ENCODE results near the gene CARD19.

CARD19 gene

DNA sequence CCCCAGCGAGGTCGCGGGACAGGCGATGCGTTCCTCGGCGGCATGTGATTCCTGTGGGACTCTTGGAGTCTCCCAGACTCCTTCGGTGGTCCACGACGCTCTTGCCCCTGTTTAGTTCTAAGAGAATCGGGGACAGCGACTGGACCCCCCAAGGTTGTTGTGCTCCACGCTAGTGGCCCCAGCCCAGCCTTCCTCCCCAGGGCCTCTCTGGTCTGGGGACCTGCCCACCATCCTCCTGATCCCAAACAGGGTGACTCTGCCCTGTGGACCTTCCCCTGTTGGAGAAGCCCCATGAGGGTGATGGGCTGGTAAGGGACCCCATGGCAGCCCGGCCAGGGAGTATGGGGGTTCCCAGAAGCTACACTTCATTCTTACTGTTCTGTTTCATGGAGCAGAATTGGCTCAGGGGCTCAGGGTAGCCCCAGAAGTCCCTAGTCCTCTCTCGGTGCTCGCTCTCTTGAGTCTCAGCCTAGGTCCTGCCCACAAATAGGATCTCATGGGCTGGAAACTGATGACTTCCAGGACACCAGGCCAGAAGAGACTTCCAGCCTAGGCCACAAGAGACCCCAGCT lies 880 bp downstream of the CARD19 start:
- no peak for TF ChIP-seq EGR1 (IDR thresholded peaks at IDR 0.05)
- TF ChIP-seq, protein P1, sequence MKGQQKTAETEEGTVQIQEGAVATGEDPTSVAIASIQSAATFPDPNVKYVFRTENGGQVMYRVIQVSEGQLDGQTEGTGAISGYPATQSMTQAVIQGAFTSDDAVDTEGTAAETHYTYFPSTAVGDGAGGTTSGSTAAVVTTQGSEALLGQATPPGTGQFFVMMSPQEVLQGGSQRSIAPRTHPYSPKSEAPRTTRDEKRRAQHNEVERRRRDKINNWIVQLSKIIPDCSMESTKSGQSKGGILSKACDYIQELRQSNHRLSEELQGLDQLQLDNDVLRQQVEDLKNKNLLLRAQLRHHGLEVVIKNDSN (IDR thresholded peaks at IDR 0.05) = no peak
- TF ChIP-seq, protein P2, sequence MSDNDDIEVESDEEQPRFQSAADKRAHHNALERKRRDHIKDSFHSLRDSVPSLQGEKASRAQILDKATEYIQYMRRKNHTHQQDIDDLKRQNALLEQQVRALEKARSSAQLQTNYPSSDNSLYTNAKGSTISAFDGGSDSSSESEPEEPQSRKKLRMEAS (IDR thresholded peaks at IDR 0.05) = no peak

DNA sequence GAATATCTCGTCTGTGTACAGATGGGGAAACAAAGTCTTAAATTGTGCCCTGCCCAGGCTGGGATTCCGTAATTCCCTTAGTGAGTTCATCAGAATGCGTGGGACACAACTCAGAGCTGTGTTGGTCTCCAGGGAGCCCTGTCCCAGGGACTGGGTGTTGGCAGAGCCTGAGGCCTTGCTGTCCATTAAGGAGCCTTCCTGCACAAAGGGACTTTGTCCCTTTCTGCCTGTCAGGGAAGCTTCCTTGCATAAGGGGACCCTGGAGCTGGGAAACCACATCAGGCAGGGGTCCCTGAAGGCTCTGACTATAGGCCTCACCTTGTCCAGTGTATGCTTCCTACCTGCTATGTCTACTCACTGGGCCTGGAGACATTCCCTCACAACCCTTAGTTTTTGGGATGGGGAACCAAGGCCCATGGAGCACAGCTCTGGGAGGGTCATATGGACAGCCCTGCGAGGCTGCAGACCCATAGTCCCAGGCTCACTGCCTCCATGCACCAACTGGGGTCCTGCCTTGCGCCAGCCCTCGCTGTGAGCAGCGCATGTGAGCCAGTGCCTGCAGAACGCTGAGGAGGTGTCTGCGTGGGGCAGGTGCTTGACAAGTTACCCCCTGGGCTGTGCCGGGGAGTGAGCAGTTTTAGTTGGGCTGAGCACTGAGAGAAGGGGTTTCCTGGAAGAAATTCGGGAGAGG lies 1.6 kb downstream of the CARD19 start:
- TF ChIP-seq, protein P3, sequence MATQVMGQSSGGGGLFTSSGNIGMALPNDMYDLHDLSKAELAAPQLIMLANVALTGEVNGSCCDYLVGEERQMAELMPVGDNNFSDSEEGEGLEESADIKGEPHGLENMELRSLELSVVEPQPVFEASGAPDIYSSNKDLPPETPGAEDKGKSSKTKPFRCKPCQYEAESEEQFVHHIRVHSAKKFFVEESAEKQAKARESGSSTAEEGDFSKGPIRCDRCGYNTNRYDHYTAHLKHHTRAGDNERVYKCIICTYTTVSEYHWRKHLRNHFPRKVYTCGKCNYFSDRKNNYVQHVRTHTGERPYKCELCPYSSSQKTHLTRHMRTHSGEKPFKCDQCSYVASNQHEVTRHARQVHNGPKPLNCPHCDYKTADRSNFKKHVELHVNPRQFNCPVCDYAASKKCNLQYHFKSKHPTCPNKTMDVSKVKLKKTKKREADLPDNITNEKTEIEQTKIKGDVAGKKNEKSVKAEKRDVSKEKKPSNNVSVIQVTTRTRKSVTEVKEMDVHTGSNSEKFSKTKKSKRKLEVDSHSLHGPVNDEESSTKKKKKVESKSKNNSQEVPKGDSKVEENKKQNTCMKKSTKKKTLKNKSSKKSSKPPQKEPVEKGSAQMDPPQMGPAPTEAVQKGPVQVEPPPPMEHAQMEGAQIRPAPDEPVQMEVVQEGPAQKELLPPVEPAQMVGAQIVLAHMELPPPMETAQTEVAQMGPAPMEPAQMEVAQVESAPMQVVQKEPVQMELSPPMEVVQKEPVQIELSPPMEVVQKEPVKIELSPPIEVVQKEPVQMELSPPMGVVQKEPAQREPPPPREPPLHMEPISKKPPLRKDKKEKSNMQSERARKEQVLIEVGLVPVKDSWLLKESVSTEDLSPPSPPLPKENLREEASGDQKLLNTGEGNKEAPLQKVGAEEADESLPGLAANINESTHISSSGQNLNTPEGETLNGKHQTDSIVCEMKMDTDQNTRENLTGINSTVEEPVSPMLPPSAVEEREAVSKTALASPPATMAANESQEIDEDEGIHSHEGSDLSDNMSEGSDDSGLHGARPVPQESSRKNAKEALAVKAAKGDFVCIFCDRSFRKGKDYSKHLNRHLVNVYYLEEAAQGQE (IDR thresholded peaks at IDR 0.05; ENCODE audit: low read depth) = no peak

DNA sequence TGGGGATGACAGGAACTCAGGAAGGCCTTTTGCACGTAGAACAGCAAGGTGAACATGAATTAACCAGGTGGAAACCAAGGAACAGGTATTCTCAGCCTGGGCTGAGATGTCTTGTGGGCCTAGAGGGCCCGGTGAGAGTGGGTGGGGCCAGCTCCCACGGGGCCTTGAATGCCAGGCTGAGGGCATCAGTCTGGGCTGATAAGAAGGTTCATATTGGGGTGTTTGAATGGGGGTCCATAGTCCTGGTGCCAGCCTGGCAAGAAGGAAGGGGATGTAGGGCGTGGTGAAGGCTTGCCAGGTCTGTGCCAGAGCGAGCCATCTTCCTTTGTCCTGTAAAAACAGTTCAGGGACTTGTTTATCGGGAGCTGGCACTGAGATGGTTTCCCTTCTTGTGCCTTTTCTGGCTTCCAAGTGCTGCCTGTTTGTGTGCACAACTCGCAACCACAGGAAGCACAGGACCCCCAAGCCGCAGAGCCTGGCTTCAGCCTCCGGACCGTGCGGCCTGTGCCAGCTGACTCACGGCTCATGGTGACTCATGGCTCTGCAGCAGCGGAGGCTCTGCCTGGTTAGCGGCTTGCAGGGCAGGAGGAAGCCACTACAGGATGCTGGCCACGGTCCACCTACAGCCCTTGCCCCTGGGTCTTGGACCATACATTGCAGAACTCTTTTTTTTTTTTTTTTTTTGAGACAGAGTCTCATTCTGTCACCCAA lies 2.4 kb downstream of the CARD19 start:
- TF ChIP-seq EP300 (IDR thresholded peaks at IDR 0.05; ENCODE audit: borderline replicate concordance) (no peak), ZBTB7A (IDR thresholded peaks at IDR 0.05; ENCODE audit: low read depth) (peak; percentile 40; the same call in 1 of the 2 replicates), NFIC (IDR thresholded peaks at IDR 0.05) (peak; percentile 62), TEAD4 (IDR thresholded peaks at IDR 0.05) (no peak), TCF12 (IDR thresholded peaks at IDR 0.05; ENCODE audit: low read depth) (peak; percentile 38; the same call in 1 of the 2 replicates), CREB1 (IDR thresholded peaks at IDR 0.05; ENCODE audit: low read depth) (no peak), TAF1 (IDR thresholded peaks at IDR 0.05; ENCODE audit: low read depth) (no peak), RAD21 (IDR thresholded peaks at IDR 0.05; ENCODE audit: low read depth) (0 out of 2 replicates have a peak, but pooled peaks have one; percentile 3), EGR1 (IDR thresholded peaks at IDR 0.05) (no peak)
- TF ChIP-seq, protein P2 (IDR thresholded peaks at IDR 0.05) = no peak

DNA sequence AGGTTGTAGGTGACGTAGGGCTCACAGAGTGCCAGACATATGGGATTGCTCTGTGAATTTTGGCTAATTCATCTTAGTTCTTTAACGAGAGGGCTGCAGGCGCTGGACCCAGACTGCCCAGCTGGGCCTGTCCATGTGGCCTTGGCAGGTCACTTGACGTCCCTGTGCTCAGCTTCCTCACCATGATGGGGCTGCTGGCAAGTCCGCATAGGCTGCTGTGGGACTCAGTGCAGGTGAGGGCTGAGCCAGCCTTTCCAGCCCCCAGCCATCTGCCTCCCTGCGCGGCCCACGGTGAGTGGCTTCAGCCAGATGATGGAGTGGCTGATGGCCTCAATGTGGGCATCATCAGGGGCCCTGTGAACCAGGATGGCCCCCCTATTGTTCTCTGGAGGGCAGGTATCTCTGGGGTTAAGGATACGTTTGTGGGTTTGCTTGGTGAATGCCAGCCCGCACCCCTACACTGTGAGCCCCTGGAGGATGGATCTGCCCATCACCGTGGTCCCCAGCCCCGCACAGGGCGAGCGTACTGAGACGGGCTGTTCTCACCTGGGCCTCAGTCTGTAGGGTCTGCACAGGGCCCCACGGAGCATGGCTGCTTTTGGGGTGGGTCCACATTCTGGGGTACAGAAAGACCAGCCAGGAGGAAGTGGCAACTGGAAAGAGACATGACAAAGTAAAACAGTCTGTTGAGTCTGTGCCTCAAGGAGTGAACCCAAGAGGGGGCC lies 3.7 kb downstream of the CARD19 start:
- TF ChIP-seq TEAD4 (IDR thresholded peaks at IDR 0.05) (no peak), CEBPB (IDR thresholded peaks at IDR 0.05) (no peak), RAD21 (IDR thresholded peaks at IDR 0.05; ENCODE audit: low read depth) (no peak), FOXM1 (IDR thresholded peaks at IDR 0.05; ENCODE audit: borderline replicate concordance, low read depth) (no peak), TAF1 (IDR thresholded peaks at IDR 0.05; ENCODE audit: low read depth) (no peak), NFIC (IDR thresholded peaks at IDR 0.05) (no peak), EP300 (IDR thresholded peaks at IDR 0.05; ENCODE audit: borderline replicate concordance) (no peak), YY1 (IDR thresholded peaks at IDR 0.05; ENCODE audit: low read depth) (no peak), TCF12 (IDR thresholded peaks at IDR 0.05; ENCODE audit: low read depth) (no peak), ZBTB7A (IDR thresholded peaks at IDR 0.05; ENCODE audit: low read depth) (no peak), CREB1 (IDR thresholded peaks at IDR 0.05; ENCODE audit: low read depth) (no peak), EGR1 (IDR thresholded peaks at IDR 0.05) (no peak)
- TF ChIP-seq, protein P2 (IDR thresholded peaks at IDR 0.05) = no peak
- TF ChIP-seq, protein P1 (IDR thresholded peaks at IDR 0.05) = no peak
- TF ChIP-seq, protein P3 (IDR thresholded peaks at IDR 0.05; ENCODE audit: low read depth) = no peak

DNA sequence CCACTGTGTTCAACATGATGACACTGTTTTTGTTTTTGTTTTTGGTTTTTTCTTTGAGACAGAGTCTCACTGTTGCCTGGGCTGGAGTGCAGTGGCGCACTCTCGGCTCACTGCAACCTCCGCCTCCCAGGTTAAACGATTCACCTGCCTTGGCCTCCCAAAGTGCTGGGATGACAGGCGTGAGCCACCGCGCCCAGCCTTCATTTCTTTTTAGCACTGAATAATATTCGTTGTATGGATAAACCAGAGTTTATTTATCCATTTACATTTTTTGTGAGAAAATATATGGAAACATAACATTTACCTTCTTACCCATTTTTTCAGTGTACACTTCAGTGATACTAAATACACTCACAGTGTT lies 4.2 kb downstream of the CARD19 start:
- TF ChIP-seq, protein P1 (IDR thresholded peaks at IDR 0.05) = no peak
- no peak for TF ChIP-seq EP300 (IDR thresholded peaks at IDR 0.05; ENCODE audit: borderline replicate concordance)
- TF ChIP-seq TEAD4 (IDR thresholded peaks at IDR 0.05) = no peak
- no peak for TF ChIP-seq CEBPB (IDR thresholded peaks at IDR 0.05)
- TF ChIP-seq EGR1 (IDR thresholded peaks at IDR 0.05) = no peak
- TF ChIP-seq NFIC (IDR thresholded peaks at IDR 0.05) = no peak
- TF ChIP-seq RAD21 (IDR thresholded peaks at IDR 0.05; ENCODE audit: low read depth) = no peak
- no peak for TF ChIP-seq TAF1 (IDR thresholded peaks at IDR 0.05; ENCODE audit: low read depth)
- TF ChIP-seq, protein P2 (IDR thresholded peaks at IDR 0.05) = no peak
- no peak for TF ChIP-seq CREB1 (IDR thresholded peaks at IDR 0.05; ENCODE audit: low read depth)
- TF ChIP-seq FOXM1 (IDR thresholded peaks at IDR 0.05; ENCODE audit: borderline replicate concordance, low read depth) = no peak
- TF ChIP-seq, protein P3 (IDR thresholded peaks at IDR 0.05; ENCODE audit: low read depth) = no peak
- no peak for TF ChIP-seq YY1 (IDR thresholded peaks at IDR 0.05; ENCODE audit: low read depth)
- TF ChIP-seq TCF12 (IDR thresholded peaks at IDR 0.05; ENCODE audit: low read depth) = no peak
- no peak for TF ChIP-seq ZBTB7A (IDR thresholded peaks at IDR 0.05; ENCODE audit: low read depth)
